HepG2 (cell line): Measurements from ENCODE around the gene BMPR1B. TPM values are rescaled to one million over a fixed set of nuclear protein-coding genes. Genes with fewer than 3 reads are reported as not detected.

Experiments used
- ATAC-seq: fragments of 200-7000 bp; cut with Tn5 transposase; 3 replicates; pipeline ENCODE4 v1.9.1; 2020; ENCODE audit warnings: mild to moderate bottlenecking, moderate library complexity
- BruUV-seq: library from RNA; stranded (reverse); fragments of 400-500 nt; replicated peaks from 2 replicates; lab custom pipeline; 2021; lab: Mats Ljungman, UMichigan
- CTCF ChIA-PET: fragments of 300-600 bp; formaldehyde crosslinking; extraction: SDS; loops from one replicate; lab custom pipeline; 2021; ENCODE audit warnings: low total read pairs, inconsistent platforms, low intra/inter-chr PET ratio; lab: Yijun Ruan, JAX
- POLR2A ChIA-PET: fragments of 350-600 bp; sonication (Branson Sonifier 250); formaldehyde crosslinking; loops from one replicate; lab custom pipeline; 2020; ENCODE audit warnings: antibody characterized with exemption, inconsistent platforms; lab: Yijun Ruan, JAX
- DNase-seq: peaks from one replicate; pipeline ENCODE4 v3.0.0-alpha.2; 2015; ENCODE audit warnings: low spot score
- FAIRE-seq: peaks from 3 replicates; lab custom pipeline; 2011; peaks lifted over from hg19 to GRCh38; lab: Jason Lieb, UNC
- H2AFZ ChIP-seq: one replicate; pipeline ENCODE4 v1.6.1; 2011; ENCODE audit warnings: low read length, inconsistent platforms
- H3K27ac ChIP-seq: fragments of 300-600 bp; 3 replicates; pipeline ENCODE4 v1.8.0; 2011; ENCODE audit warnings: mixed run types, mild to moderate bottlenecking, mixed read lengths, low read length, inconsistent platforms; ENCODE audit not compliant: insufficient read depth; ENCODE audit errors: extremely low read length
- H3K27me3 ChIP-seq, 2 experiments: fragments of 200-600 bp in 1 of 2; 2 replicates in 1 of 2; 3 replicates in 1 of 2; pipeline versions ENCODE4 v1.6.0 to v1.8.0; 2011; ENCODE audit warnings: low read length in 2 of 2, mild to moderate bottlenecking in 2 of 2, moderate library complexity in 2 of 2, inconsistent platforms in 1 of 2; ENCODE audit not compliant: insufficient read depth in 2 of 2, control insufficient read depth in 1 of 2
- H3K36me3 ChIP-seq, 2 experiments: fragments of 200-600 bp in 1 of 2; replicated peaks in 1 of 2; 2 replicates in 1 of 2; 3 replicates in 1 of 2; pipeline versions ENCODE4 v1.5.1 to v1.8.0; 2011; ENCODE audit warnings: low read length in 2 of 2, inconsistent platforms in 1 of 2; ENCODE audit not compliant: insufficient read depth in 2 of 2, control insufficient read depth in 1 of 2
- H3K4me1 ChIP-seq: 2 replicates; pipeline ENCODE4 v1.5.1; 2012; ENCODE audit warnings: low read length, inconsistent platforms; ENCODE audit not compliant: insufficient read depth
- H3K4me2 ChIP-seq: 2 replicates; pipeline ENCODE4 v1.6.0; 2011; ENCODE audit warnings: low read depth, low read length, inconsistent platforms
- H3K4me3 ChIP-seq, 3 experiments: fragments of 200-600 bp in 1 of 3; sonication (generic), shearing (Covaris generic) in 1 of 3; replicated peaks in 1 of 3; 2 replicates each; pipeline ENCODE4 v1.5.1; 2011 to 2016; ENCODE audit warnings: low read length in 3 of 3, inconsistent platforms in 2 of 3, low read depth in 2 of 3, mild to moderate bottlenecking in 2 of 3, control low read depth in 1 of 3, mixed read lengths in 1 of 3; ENCODE audit not compliant: insufficient read depth in 1 of 3
- H3K79me2 ChIP-seq: one replicate; pipeline ENCODE4 v1.6.1; 2011; ENCODE audit warnings: low read length, inconsistent platforms; ENCODE audit not compliant: insufficient read depth
- H3K9ac ChIP-seq: 2 replicates; pipeline ENCODE4 v1.6.0; 2011; ENCODE audit warnings: mild to moderate bottlenecking, low read depth, low read length, inconsistent platforms; ENCODE audit not compliant: insufficient read depth
- H3K9me3 ChIP-seq: 2 replicates; pipeline ENCODE4 v1.5.1; 2012; ENCODE audit warnings: mild to moderate bottlenecking, low read length
- H4K20me1 ChIP-seq: 2 replicates; pipeline ENCODE4 v1.6.0; 2011; ENCODE audit warnings: inconsistent platforms, mild to moderate bottlenecking, low read length, moderate library complexity; ENCODE audit not compliant: insufficient read depth
- ATF7 ChIP-seq, 2 experiments: fragments of 450-650 bp in 1 of 2; sonication (generic) in 1 of 2; formaldehyde crosslinking in 1 of 2; IDR thresholded peaks; 2 replicates each; pipeline versions ENCODE4 v1.4.0 to v1.6.1; 2016 to 2020; ENCODE audit warnings: antibody characterized with exemption in 1 of 2, mild to moderate bottlenecking in 1 of 2, missing genetic modification reagents in 1 of 2
- CCDC6 ChIP-seq: sonication (generic); formaldehyde crosslinking; IDR thresholded peaks from 2 replicates; pipeline ENCODE4 v1.8.1; 2022; ENCODE audit warnings: mild to moderate bottlenecking, missing genetic modification reagents, moderate library complexity
- IRX3 ChIP-seq: sonication (generic); formaldehyde crosslinking; IDR thresholded peaks from 2 replicates; pipeline ENCODE4 v1.8.1; 2023; ENCODE audit warnings: mild to moderate bottlenecking, low read depth, missing genetic modification reagents, borderline replicate concordance
- LBX2 ChIP-seq: sonication (generic); formaldehyde crosslinking; IDR thresholded peaks from 2 replicates; pipeline ENCODE4 v1.5.0; 2020; ENCODE audit warnings: missing genetic modification reagents, mild to moderate bottlenecking, borderline replicate concordance
- MAFG ChIP-seq: sonication (generic); formaldehyde crosslinking; IDR thresholded peaks from 2 replicates; pipeline ENCODE4 v1.5.1; 2020; ENCODE audit warnings: mild to moderate bottlenecking, missing genetic modification reagents
- NFYC ChIP-seq: IDR thresholded peaks from 2 replicates; pipeline ENCODE4 v1.6.1; 2016; ENCODE audit warnings: missing genetic modification reagents, missing compliant biosample characterization
- TERF1 ChIP-seq: sonication (generic); formaldehyde crosslinking; IDR thresholded peaks from 2 replicates; pipeline ENCODE4 v1.8.0; 2022; ENCODE audit warnings: mild to moderate bottlenecking, missing genetic modification reagents, moderate library complexity
- TRIM24 ChIP-seq: sonication (generic); formaldehyde crosslinking; IDR thresholded peaks from 2 replicates; pipeline ENCODE4 v1.8.0; 2022; ENCODE audit warnings: mild to moderate bottlenecking, missing genetic modification reagents
- ZNF138 ChIP-seq: sonication (generic); formaldehyde crosslinking; IDR thresholded peaks from 2 replicates; pipeline ENCODE4 v1.5.0; 2020; ENCODE audit warnings: mild to moderate bottlenecking, low read depth, missing genetic modification reagents
- ZNF296 ChIP-seq: sonication (generic); formaldehyde crosslinking; conservative IDR thresholded peaks from 2 replicates; pipeline ENCODE4 v1.5.0; 2020; ENCODE audit warnings: mild to moderate bottlenecking, missing genetic modification reagents
- ZNF597 ChIP-seq: sonication (generic); formaldehyde crosslinking; IDR thresholded peaks from 2 replicates; pipeline ENCODE4 v1.5.0; 2020; ENCODE audit warnings: missing genetic modification reagents
- ZNF672 ChIP-seq: sonication (generic); formaldehyde crosslinking; IDR thresholded peaks from 2 replicates; pipeline ENCODE4 v1.8.1; 2022; ENCODE audit warnings: missing genetic modification reagents
- ZNF883 ChIP-seq: sonication (generic); formaldehyde crosslinking; IDR thresholded peaks from 2 replicates; pipeline ENCODE4 v1.5.1; 2020; ENCODE audit warnings: mild to moderate bottlenecking, missing genetic modification reagents; ENCODE audit errors: not compliant biosample characterization
- ZSCAN29 ChIP-seq: sonication (generic); formaldehyde crosslinking; conservative IDR thresholded peaks from 2 replicates; pipeline ENCODE4 v1.4.0; 2020; ENCODE audit warnings: mild to moderate bottlenecking, missing genetic modification reagents
- WGBS: methylation state at CpG from one replicate; pipeline ENCODE4 v1.1.6; 2017; ENCODE audit warnings: low lambda C conversion rate; 5-methylcytosine and 5-hydroxymethylcytosine counted together
- in situ Hi-C: cut with HindIII; loops from 2 replicates; pipeline ENCODE4 v1.10.0; 2017; ENCODE audit warnings: low pct_unique_long_range_greater_than_20kb; ENCODE audit not compliant: extremely low pct_ligation_motif_present
- intact Hi-C: fragments of 100-400 bp; cut with micrococcal nuclease; formaldehyde crosslinking; loops from one replicate; pipeline ENCODE4 v1.10.0; 2022; ENCODE audit not compliant: unreplicated experiment
- polyA plus RNA-seq, 8 experiments: library from polyadenylated mRNA; depleted of rRNA in 3 of 8; stranded (reverse) in 7 of 8; unstranded in 1 of 8; fragments of >200 nt; fragmentation: Illumina TruSeq in 4 of 8; extraction: Trizol in 4 of 8; gene quantifications; 2 replicates each; pipeline versions ENCODE4 v1.2.1 to v1.2.3, GENCODE V29; 2011 to 2016; ENCODE audit warnings: low read depth in 4 of 8, missing spikeins in 1 of 8, mixed read lengths in 1 of 8; ENCODE audit not compliant: insufficient read depth in 1 of 8
- total RNA-seq, 5 experiments: library from RNA; depleted of rRNA; stranded (reverse); fragments of >200 nt; fragmentation: Illumina TruSeq; extraction: Trizol; gene quantifications; 2 replicates each; pipeline ENCODE4 v1.2.3, GENCODE V29; 2016; ENCODE audit warnings: low read depth in 1 of 5

Gene BMPR1B
- total and polyA plus RNA-seq, 2 of the 13 experiments (the other 11 are each of a cell fraction or from before 2014, with no cell fraction given), result 0.07 TPM; not detected in 1

- no peak overlapping the region for H3K4me2 ChIP-seq
- CTCF ChIA-PET, result no interaction called here
- H3K79me2 ChIP-seq, result no peaks in the 10 kb centered on the region
- no peak for FAIRE-seq
- no peak overlapping the region for H3K9ac ChIP-seq
- no peaks in the 10 kb centered on the region for H3K36me3 ChIP-seq
- intact Hi-C loops (loop anchor here (5.0 kb wide), 1 partner anchor 110 kb away; no protein-coding TSS in a partner anchor), in situ Hi-C loops (no loop called here)
- TF ChIP-seq TERF1 (CRISPR knock-in tag), result no peak
- no peak for TF ChIP-seq ZNF296 (CRISPR knock-in tag)
- no peak for TF ChIP-seq MAFG (CRISPR knock-in tag)
- no peak for TF ChIP-seq ZNF138
- TF ChIP-seq ZNF672 (CRISPR knock-in tag), result no peak
- TF ChIP-seq ZNF883, result no peak
- TF ChIP-seq IRX3 (CRISPR knock-in tag), result no peak
- POLR2A ChIA-PET, result no interaction called here
- BruUV-seq, result no TSS peak
- no peak overlapping the region for H2AFZ ChIP-seq
- no peaks in the 10 kb centered on the region for H3K9me3 ChIP-seq
- H4K20me1 ChIP-seq, result no peaks in the 10 kb centered on the region
- no peaks in the 10 kb centered on the region for H3K27me3 ChIP-seq
- no peak for DNase-seq
- no peak for ATAC-seq
- H3K4me1 ChIP-seq, result no peaks in the 10 kb centered on the region
- H3K27ac ChIP-seq, result no peak overlapping the region
- H3K4me3 ChIP-seq, result no peak overlapping the region
Observed at GRCh38 chr4:94732358-94732698, 25.4 kb upstream of the BMPR1B start.

GRCh38 chr4:94739741-94740140, 18.0 kb upstream of the BMPR1B start:
- H3K36me3 ChIP-seq, result no peaks in the 10 kb centered on the region
- FAIRE-seq (no peak), DNase-seq (no peak), ATAC-seq (no peak)
- H3K4me1 ChIP-seq, result no peaks in the 10 kb centered on the region
- no peaks in the 10 kb centered on the region for H4K20me1 ChIP-seq
- 22% methylated on average over 6 of the region's 6 CpGs for WGBS
- peaks cover 0 to 1% of the 10 kb centered on the region in 2 experiments; a peak in 1 of 5 replicates for H3K27me3 ChIP-seq
- H2AFZ ChIP-seq, result no peak overlapping the region
- in situ Hi-C loops (no loop called here), intact Hi-C loops (no loop called here)
- H3K79me2 ChIP-seq, result no peaks in the 10 kb centered on the region
- H3K4me2 ChIP-seq, result no peak overlapping the region
- no peak overlapping the region for H3K9ac ChIP-seq
- no peak overlapping the region for H3K27ac ChIP-seq
- ChIA-PET CTCF (no interaction called here), POLR2A (no interaction called here)
- H3K9me3 ChIP-seq, result no peaks in the 10 kb centered on the region
- BruUV-seq, result no TSS peak
- no peak overlapping the region for H3K4me3 ChIP-seq
- TF ChIP-seq ATF7 (IDR thresholded peaks at IDR 0.05), result no peak
- TF ChIP-seq ATF7 (CRISPR knock-in tag; IDR thresholded peaks at IDR 0.05), result no peak
- no peak for TF ChIP-seq ZNF597 (CRISPR knock-in tag)
- TF ChIP-seq NFYC (CRISPR knock-in tag), result no peak
- TF ChIP-seq TRIM24 (CRISPR knock-in tag), result no peak
- no peak for TF ChIP-seq ZSCAN29 (CRISPR knock-in tag)
- TF ChIP-seq CCDC6 (CRISPR knock-in tag), result no peak
- TF ChIP-seq LBX2 (CRISPR knock-in tag), result no peak
